ENCODE results near the gene SERINC5. TPM values are rescaled to one million over a fixed set of nuclear protein-coding genes. Genes with fewer than 3 reads are reported as not detected.
A peak's percentile ranks its signal among the peaks of the same experiment; 100 is the strongest.

The SERINC5 gene
- total RNA-seq, 1 experiment from 2014 or later, result 52.3 TPM

- Mint-ChIP-seq H3K4me3 (no peak overlapping the region), H3K27me3 (ENCODE audit: low read depth) (no peaks in the 10 kb centered on the region; the same call in 1 of the 2 replicates), H3K36me3 (ENCODE audit: insufficient read depth in 1 of 3, low read depth in 3 of 3) (peaks cover 4 to 11% (median 8%) of the 10 kb centered on the region in 3 experiments; a peak in 6 of 7 replicates), H3K27ac (peak overlapping the region in 2 of 3 experiments; percentile 36 to 83; a peak in 4 of 7 replicates), H3K4me1 (peaks cover 11 to 21% of the 10 kb centered on the region in 2 experiments), H3K9me3 (peaks cover 4 to 5% of the 10 kb centered on the region in 2 experiments; a peak in 4 of 5 replicates)
- Histone ChIP-seq H3K18ac (ENCODE audit: insufficient read length, low read depth, low read length) (no peak overlapping the region), H3K79me1 (ENCODE audit: insufficient read depth, low read depth, low read length, poor library complexity, severe bottlenecking) (no peaks in the 10 kb centered on the region), H3K23ac (ENCODE audit: insufficient read length, low read depth, low read length) (no peak overlapping the region), H4K91ac (ENCODE audit: insufficient read length, low read depth, low read length) (no peak overlapping the region), H4K5ac (ENCODE audit: insufficient read length, low read depth, low read length) (no peak overlapping the region), H2BK20ac (ENCODE audit: low read depth, low read length, poor library complexity, severe bottlenecking) (no peak overlapping the region), H4K20me1 (ENCODE audit: control insufficient read depth, insufficient read depth, insufficient read length) (no peaks in the 10 kb centered on the region), H3T11ph (ENCODE audit: low read length) (no peak overlapping the region), H2BK5ac (ENCODE audit: insufficient read length, low read length) (no peak overlapping the region), H3K9ac (ENCODE audit: extremely low read depth, insufficient read length, low read length) (no peak overlapping the region), H3K56ac (ENCODE audit: insufficient read length, low read depth, low read length) (no peak overlapping the region), H3K4me1 (ENCODE audit: insufficient read depth, low read length) (peaks cover under 1% of the 10 kb centered on the region; the same call in 1 of the 2 replicates), H3K9me3 (ENCODE audit: control insufficient read depth, low read depth, low read length) (no peaks in the 10 kb centered on the region), H2AK5ac (ENCODE audit: insufficient read length, low read length) (no peak overlapping the region), H2BK15ac (ENCODE audit: low read depth, low read length) (no peak overlapping the region), H4K8ac (replicated peaks; ENCODE audit: insufficient read length, low read depth, low read length) (no peak overlapping the region), H3K27ac (ENCODE audit: insufficient read length, low read depth, low read length) (no peak overlapping the region), H3K4me2 (ENCODE audit: insufficient read depth, insufficient read length, low read length) (no peak overlapping the region), H3K14ac (ENCODE audit: insufficient read depth, low read length) (no peak overlapping the region), H3K79me2 (ENCODE audit: insufficient read depth, low read length) (no peaks in the 10 kb centered on the region), H3K27me3 (ENCODE audit: insufficient read depth, low read length) (no peaks in the 10 kb centered on the region), H2AFZ (ENCODE audit: low read length) (no peak overlapping the region), H2BK120ac (ENCODE audit: low read depth, low read length, poor library complexity, severe bottlenecking) (no peak overlapping the region), H3K23me2 (ENCODE audit: insufficient read length, low read depth, low read length, poor library complexity, severe bottlenecking) (no peaks in the 10 kb centered on the region), H2BK12ac (ENCODE audit: insufficient read length, low read depth, low read length) (no peak overlapping the region), H3K4ac (ENCODE audit: low read depth, low read length) (no peak overlapping the region)
- no CpG with 5 or more reads among the region's 2 CpGs for WGBS (ENCODE audit: extremely low coverage, insufficient read length, low lambda C conversion rate)
- peak; percentile 56 for DNase-seq
- no peak for TF ChIP-seq CTCF (conservative IDR thresholded peaks at IDR 0.05)
These were observed 127.7 kb downstream of the SERINC5 start for GRCh38 chr5:80128141-80128540.

All from H9 (cell line).